OCI-LY1 (cell line): ENCODE results near the gene PODXL2.

Source experiments
- H2AFZ ChIP-seq: fragments of 200-600 bp; sonication (generic), shearing (Covaris generic); 2 replicates; pipeline ENCODE4 v1.6.0; 2014; ENCODE audit warnings: antibody characterized with exemption, mild to moderate bottlenecking, low read length
- H3F3A ChIP-seq: fragments of 200-600 bp; sonication (generic), shearing (Covaris generic); 2 replicates; pipeline ENCODE4 v1.6.0; 2014; ENCODE audit warnings: mild to moderate bottlenecking, antibody characterized with exemption, low read length, moderate library complexity; ENCODE audit not compliant: insufficient read depth
- H3K27ac ChIP-seq: fragments of 200-600 bp; sonication (generic); 2 replicates; pipeline ENCODE4 v1.5.1; 2014; ENCODE audit warnings: low read length, mixed run types, mild to moderate bottlenecking, low read depth; ENCODE audit not compliant: poor library complexity, severe bottlenecking
- H3K27me3 ChIP-seq: fragments of 200-600 bp; sonication (generic); 2 replicates; pipeline ENCODE4 v1.6.0; 2014; ENCODE audit warnings: antibody characterized with exemption, mild to moderate bottlenecking, low read length, moderate library complexity; ENCODE audit not compliant: insufficient read depth
- H3K36me3 ChIP-seq: fragments of 200-600 bp; sonication (generic); 2 replicates; pipeline ENCODE4 v1.6.1; 2014; ENCODE audit warnings: mild to moderate bottlenecking, antibody characterized with exemption, low read length, moderate library complexity, mixed read lengths; ENCODE audit not compliant: insufficient read depth
- H3K4me1 ChIP-seq: fragments of 200-600 bp; sonication (generic); 2 replicates; pipeline ENCODE4 v1.5.1; 2014; ENCODE audit warnings: mild to moderate bottlenecking, low read length, moderate library complexity; ENCODE audit not compliant: insufficient read depth, severe bottlenecking
- H3K4me2 ChIP-seq: fragments of 200-600 bp; sonication (generic), shearing (Covaris generic); 2 replicates; pipeline ENCODE4 v1.6.1; 2014; ENCODE audit warnings: low read length
- H3K4me3 ChIP-seq: fragments of 200-600 bp; sonication (generic); 2 replicates; pipeline ENCODE4 v1.5.1; 2014; ENCODE audit warnings: low read length, low read depth, mild to moderate bottlenecking, mixed read lengths; ENCODE audit not compliant: poor library complexity, severe bottlenecking
- H3K79me2 ChIP-seq: fragments of 200-600 bp; shearing (Covaris generic); 2 replicates; pipeline ENCODE4 v1.6.1; 2016; ENCODE audit warnings: mixed run types, low read length, mixed read lengths; ENCODE audit not compliant: insufficient read depth
- H3K9ac ChIP-seq: fragments of 200-600 bp; sonication (generic), shearing (Covaris generic); 2 replicates; pipeline ENCODE4 v1.6.1; 2014; ENCODE audit warnings: mild to moderate bottlenecking, low read length, mixed read lengths
- H3K9me2 ChIP-seq: fragments of 200-600 bp; sonication (generic), shearing (Covaris generic); 2 replicates; pipeline ENCODE4 v1.6.1; 2014; ENCODE audit warnings: low read depth, mild to moderate bottlenecking, low read length, mixed read lengths
- H3K9me3 ChIP-seq: fragments of 200-600 bp; shearing (Covaris generic); 2 replicates; pipeline ENCODE4 v1.6.1; 2014; ENCODE audit warnings: low read length, mixed read lengths
- H4K20me1 ChIP-seq: fragments of 200-600 bp; sonication (generic), shearing (Covaris generic); 2 replicates; pipeline ENCODE4 v1.6.0; 2016; ENCODE audit warnings: mild to moderate bottlenecking, low read length; ENCODE audit not compliant: insufficient read depth
- EZH2 ChIP-seq: fragments of 200-600 bp; sonication (generic), shearing (Covaris generic); IDR thresholded peaks from 2 replicates; pipeline ENCODE4 v1.8.0; 2017; ENCODE audit warnings: borderline replicate concordance, mixed run types, mild to moderate bottlenecking, antibody characterized with exemption, low read length, moderate library complexity, mixed read lengths
- TF ChIP-seq, protein P1 (sequence below): fragments of 200-600 bp; sonication (generic), shearing (Covaris generic); IDR thresholded peaks from 2 replicates; pipeline ENCODE4 v1.5.1; 2017; ENCODE audit warnings: mild to moderate bottlenecking, antibody characterized with exemption, low read length, moderate library complexity, mixed read lengths

The PODXL2 gene

DNA sequence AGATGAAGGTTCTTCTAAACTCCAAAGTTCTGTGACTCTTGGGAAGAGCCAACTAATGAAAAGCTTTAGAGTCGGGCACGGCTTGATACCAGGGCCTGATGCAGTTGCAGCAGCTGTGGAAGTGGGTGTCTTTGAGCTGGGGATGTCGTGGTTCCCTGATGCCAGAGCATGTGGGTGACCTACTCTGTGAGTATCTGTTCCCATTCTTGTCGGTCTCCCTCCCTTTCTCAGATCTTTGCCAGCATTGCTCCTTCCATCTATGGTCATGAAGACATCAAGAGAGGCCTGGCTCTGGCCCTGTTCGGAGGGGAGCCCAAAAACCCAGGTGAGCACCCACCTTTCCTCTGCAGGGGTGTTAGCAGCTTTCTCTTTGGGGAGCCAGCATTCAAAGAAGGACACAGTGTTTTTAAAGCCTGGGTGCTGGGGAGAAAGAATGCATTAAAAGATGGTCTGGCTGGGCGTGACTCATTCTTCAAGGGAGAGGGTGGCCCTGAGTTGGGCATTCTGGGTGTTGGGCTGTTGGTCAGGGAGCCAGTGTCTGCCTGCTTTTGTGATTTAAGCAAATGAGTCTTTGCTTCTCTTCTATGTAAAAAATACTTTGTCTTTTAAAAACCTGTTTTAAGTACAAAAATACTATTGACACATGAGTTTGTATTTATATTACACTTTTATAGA, 13.2 kb upstream of the PODXL2 start:
- no peaks in the 10 kb centered on the region for H3K9me3 ChIP-seq
- H3K27ac ChIP-seq: no peak overlapping the region
- H3K4me3 ChIP-seq: no peak overlapping the region
- no peak for TF ChIP-seq EZH2
- TF ChIP-seq, protein P1, sequence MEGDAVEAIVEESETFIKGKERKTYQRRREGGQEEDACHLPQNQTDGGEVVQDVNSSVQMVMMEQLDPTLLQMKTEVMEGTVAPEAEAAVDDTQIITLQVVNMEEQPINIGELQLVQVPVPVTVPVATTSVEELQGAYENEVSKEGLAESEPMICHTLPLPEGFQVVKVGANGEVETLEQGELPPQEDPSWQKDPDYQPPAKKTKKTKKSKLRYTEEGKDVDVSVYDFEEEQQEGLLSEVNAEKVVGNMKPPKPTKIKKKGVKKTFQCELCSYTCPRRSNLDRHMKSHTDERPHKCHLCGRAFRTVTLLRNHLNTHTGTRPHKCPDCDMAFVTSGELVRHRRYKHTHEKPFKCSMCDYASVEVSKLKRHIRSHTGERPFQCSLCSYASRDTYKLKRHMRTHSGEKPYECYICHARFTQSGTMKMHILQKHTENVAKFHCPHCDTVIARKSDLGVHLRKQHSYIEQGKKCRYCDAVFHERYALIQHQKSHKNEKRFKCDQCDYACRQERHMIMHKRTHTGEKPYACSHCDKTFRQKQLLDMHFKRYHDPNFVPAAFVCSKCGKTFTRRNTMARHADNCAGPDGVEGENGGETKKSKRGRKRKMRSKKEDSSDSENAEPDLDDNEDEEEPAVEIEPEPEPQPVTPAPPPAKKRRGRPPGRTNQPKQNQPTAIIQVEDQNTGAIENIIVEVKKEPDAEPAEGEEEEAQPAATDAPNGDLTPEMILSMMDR: no peak
- no peaks in the 10 kb centered on the region for H3K4me1 ChIP-seq
- H3K79me2 ChIP-seq: no peaks in the 10 kb centered on the region
- H3K9ac ChIP-seq: no peak overlapping the region
- H4K20me1 ChIP-seq: no peaks in the 10 kb centered on the region
- no peaks in the 10 kb centered on the region for H3F3A ChIP-seq
- H3K36me3 ChIP-seq: peaks cover 96% of the 10 kb centered on the region
- no peaks in the 10 kb centered on the region for H3K9me2 ChIP-seq
- no peak overlapping the region for H2AFZ ChIP-seq
- H3K27me3 ChIP-seq: no peaks in the 10 kb centered on the region
- no peak overlapping the region for H3K4me2 ChIP-seq

DNA sequence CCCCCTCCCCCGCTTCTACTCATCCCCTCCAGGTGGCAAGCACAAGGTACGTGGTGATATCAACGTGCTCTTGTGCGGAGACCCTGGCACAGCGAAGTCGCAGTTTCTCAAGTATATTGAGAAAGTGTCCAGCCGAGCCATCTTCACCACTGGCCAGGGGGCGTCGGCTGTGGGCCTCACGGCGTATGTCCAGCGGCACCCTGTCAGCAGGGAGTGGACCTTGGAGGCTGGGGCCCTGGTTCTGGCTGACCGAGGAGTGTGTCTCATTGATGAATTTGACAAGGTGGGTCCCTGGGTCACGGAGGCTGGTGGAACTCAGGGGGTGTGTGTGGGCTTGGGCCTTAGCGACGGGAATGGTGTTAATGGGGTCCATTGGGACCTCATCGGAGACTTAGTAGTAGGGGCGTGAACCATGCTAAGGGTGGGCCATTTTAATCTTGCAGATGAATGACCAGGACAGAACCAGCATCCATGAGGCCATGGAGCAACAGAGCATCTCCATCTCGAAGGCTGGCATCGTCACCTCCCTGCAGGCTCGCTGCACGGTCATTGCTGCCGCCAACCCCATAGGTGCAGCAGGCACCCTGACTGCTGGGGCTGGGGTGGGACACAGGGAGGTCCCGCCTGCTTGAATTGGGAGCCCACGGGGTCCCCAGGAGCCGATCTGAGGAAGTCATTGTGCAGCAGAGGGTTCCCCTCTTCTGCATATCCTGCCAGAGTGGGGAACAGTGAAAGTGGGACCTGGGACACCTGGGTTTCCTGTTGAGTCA, 12.0 kb upstream of the PODXL2 start:
- H3K9ac ChIP-seq: no peak overlapping the region
- no peaks in the 10 kb centered on the region for H4K20me1 ChIP-seq
- H2AFZ ChIP-seq: no peak overlapping the region
- H3K27ac ChIP-seq: no peak overlapping the region
- TF ChIP-seq EZH2: no peak
- TF ChIP-seq, protein P1: no peak
- no peaks in the 10 kb centered on the region for H3K4me1 ChIP-seq
- H3K79me2 ChIP-seq: no peaks in the 10 kb centered on the region
- no peak overlapping the region for H3K4me2 ChIP-seq
- no peaks in the 10 kb centered on the region for H3K27me3 ChIP-seq
- no peaks in the 10 kb centered on the region for H3F3A ChIP-seq
- H3K4me3 ChIP-seq: no peak overlapping the region
- H3K36me3 ChIP-seq: peaks cover 100% of the 10 kb centered on the region
- H3K9me3 ChIP-seq: no peaks in the 10 kb centered on the region
- no peaks in the 10 kb centered on the region for H3K9me2 ChIP-seq

DNA sequence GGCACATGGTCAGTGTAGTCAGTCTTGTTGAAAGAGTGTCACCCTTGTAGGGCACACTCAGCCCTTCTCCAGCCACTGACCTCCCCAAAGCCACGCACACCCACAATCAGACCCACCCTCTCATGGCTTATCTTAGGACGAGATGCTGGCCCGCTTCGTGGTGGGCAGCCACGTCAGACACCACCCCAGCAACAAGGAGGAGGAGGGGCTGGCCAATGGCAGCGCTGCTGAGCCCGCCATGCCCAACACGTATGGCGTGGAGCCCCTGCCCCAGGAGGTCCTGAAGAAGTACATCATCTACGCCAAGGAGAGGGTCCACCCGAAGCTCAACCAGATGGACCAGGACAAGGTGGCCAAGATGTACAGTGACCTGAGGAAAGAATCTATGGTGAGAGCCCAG, 10.1 kb upstream of the PODXL2 start:
- no peak overlapping the region for H3K27ac ChIP-seq
- H4K20me1 ChIP-seq: no peaks in the 10 kb centered on the region
- no peaks in the 10 kb centered on the region for H3F3A ChIP-seq
- H3K4me3 ChIP-seq: no peak overlapping the region
- H3K36me3 ChIP-seq: peaks cover 93% of the 10 kb centered on the region
- no peaks in the 10 kb centered on the region for H3K4me1 ChIP-seq
- no peaks in the 10 kb centered on the region for H3K79me2 ChIP-seq
- H2AFZ ChIP-seq: no peak overlapping the region
- no peaks in the 10 kb centered on the region for H3K27me3 ChIP-seq
- TF ChIP-seq, protein P1: no peak
- TF ChIP-seq EZH2: no peak
- H3K9me2 ChIP-seq: no peaks in the 10 kb centered on the region
- no peaks in the 10 kb centered on the region for H3K9me3 ChIP-seq
- H3K9ac ChIP-seq: no peak overlapping the region
- H3K4me2 ChIP-seq: no peak overlapping the region
